ENCODE measurements around the gene SGSM1.

GRCh38 chr22:24950272-24950902 is 144.4 kb downstream of the SGSM1 start:
- TF ChIP-seq CTCF (IDR thresholded peaks at IDR 0.05) (no peak), POLR2A (IDR thresholded peaks at IDR 0.05) (no peak)

Measured in right lobe of liver (tissue), 4 donors.